Activated CD4-positive, alpha-beta T cell treated with anti-CD3 and anti-CD28 coated beads, Interleukin-2, amount 50 U/mL, for 24 hours (primary cell): ENCODE measurements around the gene XYLB.
"Not testable (repeated sequence)": the region's sequence is repeated elsewhere in the genome, so short reads cannot be mapped to it uniquely, and the experiment has no call there.

ENCODE experiments used
- DNase-seq, 2 donors: peaks; one replicate each; pipeline ENCODE4 v3.0.0-alpha.2; 2020; ENCODE audit warnings: low read depth in 1 of 2, low spot score in 1 of 2

XYLB gene

GRCh38 chr3:38346587-38347410 is at the start of gene XYLB:
TSS of gene XYLB (plus strand) at chr3:38346785. CDS start at chr3:38346869, 84 bp downstream.
- DNase-seq: peak; percentile 56 to 60

DNA sequence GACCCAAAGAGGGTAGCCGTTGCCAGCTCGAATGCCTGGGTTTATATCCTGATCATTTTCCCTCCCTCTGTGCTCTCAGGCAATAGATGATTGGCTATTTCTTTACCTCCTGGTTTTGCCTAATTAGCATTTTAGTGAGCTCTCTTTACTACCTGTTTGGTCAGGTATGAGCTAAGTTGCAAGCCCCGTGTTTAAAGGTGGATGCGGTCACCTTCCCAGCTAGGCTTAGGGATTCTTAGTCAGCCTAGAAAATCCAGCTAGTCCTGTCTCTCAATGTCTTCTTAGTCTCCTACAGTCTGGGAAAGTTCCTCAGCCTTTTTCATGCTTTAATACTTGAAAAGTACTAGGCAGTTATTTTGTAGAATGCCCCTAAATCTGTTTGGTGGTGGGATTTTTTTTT is 49.5 kb upstream of the XYLB start:
- DNase-seq: not testable (repeated sequence)

DNA sequence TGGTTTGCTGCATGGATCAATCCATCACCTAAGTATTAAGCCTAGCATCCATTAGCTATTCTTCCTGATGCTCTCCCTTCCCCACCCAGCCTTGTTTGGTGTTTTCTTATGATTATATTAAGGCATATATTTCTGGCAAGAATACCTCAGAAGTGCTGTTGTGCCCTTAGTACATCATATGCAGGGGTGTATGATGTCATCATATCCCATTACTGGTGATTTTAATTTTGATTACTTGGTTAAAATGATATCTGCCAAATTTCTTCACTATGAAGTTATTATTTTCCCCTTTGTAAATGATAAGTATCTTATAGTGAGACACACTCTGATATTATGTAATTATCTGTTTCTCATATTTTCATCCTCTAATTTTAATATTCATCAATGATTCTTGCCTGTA is 49.0 kb upstream of the XYLB start:
- DNase-seq: no peak

GRCh38 chr3:38297947-38298711 is 48.5 kb upstream of the XYLB start:
- DNase-seq: no peak

GRCh38 chr3:38306941-38307340 is 39.6 kb upstream of the XYLB start:
- DNase-seq: no peak

DNA sequence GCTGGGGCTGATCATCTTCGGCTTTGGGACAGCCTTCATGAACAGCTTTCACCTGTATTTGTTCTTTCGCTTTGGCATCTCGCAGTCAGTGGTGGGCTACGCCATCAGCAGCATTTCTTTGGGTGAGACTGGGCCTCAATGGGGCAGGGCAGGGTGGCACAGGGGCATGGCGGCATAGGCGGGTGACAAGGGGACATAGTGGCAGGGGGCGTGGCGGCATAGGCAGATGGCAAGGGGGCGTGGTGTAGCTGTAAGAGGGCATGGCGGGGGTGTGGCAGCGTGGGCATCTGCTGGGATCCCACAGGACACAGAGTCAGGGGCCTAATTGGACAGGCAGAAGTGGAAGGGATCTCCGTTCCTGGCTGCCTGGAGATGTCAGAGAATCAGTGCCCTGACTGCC is 39.0 kb upstream of the XYLB start:
- DNase-seq: no peak

DNA sequence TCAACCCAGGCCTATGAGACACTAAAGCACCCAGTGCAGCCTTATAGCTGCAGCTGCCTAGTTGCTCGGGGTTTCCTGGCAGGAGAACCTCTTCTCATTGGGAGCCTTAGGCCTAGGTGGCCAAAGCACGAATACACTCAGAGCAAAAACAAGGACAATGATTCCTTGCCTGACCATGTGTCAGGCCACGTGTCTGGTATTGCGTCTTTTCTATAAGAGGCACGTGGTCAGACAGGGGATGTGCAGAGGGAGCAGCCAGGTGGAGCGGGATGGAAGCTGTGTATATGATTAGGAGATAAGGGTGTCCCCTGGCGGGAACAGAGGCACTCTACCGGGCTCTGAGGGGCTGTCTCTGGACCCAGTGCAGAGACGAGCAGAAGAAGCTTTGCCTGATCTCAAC is 38.1 kb upstream of the XYLB start:
- DNase-seq: no peak

DNA sequence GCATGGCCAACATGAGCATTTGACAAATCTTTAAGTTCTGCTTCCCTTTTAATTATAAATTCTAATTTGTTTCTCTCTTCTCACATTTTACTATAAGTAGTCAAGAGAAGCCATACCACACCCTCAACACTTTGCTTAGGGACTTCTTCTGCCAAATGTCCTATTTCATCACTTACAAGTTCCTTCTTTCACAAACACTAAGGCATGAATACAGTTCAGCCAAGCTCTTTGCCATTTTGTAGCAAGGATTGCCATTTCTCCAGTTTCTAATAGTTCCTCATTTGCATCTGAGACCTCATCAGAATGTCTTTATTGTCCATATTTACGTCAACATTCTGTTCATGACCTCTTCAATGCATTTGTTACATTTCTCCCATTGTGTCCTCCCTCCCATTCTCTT is 35.1 kb upstream of the XYLB start:
- no peak for DNase-seq

GRCh38 chr3:38311941-38312340 is 34.6 kb upstream of the XYLB start:
- DNase-seq: no peak

DNA sequence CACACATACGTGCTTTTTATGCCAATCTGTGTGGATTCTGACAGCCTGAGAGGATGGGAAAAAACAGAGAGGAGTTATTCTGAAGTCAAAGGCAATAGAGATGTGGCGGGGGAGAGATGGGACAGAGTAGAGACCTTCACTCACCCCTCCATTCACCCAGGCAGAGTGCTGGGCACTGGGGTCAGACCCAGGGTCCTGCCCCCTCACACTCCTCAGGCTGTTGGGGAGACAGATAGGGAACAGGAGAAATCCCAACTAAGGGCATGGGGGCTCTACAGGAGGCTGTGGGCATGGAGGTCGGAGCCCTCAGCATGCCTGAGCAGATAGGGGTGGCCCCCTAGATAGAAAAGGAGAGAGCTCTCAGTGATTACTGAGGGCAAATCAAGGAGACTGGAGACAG is 34.2 kb upstream of the XYLB start:
- DNase-seq: no peak

GRCh38 chr3:38313263-38313662 is 33.3 kb upstream of the XYLB start:
- no peak for DNase-seq

- no peak for DNase-seq
Observed at GRCh38 chr3:38313695-38314094, 32.9 kb upstream of the XYLB start.

DNA sequence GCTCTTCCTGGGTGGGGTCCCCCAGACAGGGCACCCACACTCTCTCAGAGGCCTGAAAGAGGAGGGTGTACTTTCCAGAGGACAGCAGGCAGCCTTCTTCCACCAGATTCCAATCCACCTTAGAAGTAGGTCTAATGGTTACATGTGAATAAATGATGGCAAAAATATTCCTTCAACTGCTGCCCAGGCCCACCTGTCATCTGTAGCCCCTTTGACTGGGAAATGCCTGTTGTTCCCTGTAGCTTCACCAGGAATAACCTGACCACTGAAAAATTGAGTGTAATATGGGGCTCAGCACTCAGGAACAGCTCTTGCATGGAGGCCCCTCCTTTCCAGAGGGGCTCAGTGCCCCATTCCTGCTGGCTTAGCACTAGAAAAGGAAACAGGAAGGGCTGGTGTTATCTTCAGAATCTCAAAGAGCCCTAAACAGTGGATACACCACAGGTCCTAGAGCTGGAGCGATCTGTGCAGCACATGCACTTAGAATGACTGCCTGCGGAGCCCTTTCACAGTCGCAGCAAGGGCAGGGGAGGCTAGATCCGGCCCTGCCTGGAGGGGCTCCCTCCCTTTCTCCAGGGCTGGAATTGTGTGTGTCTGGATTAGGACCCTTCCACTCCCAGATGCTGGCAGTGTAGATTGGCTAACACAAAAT is 32.3 kb upstream of the XYLB start:
- no peak for DNase-seq

- no peak for DNase-seq
Observed at GRCh38 chr3:38314764-38315487, 31.7 kb upstream of the XYLB start.

GRCh38 chr3:38315488-38316230 is 30.9 kb upstream of the XYLB start:
- no peak for DNase-seq

GRCh38 chr3:38316356-38317191 is 30.0 kb upstream of the XYLB start:
- DNase-seq: no peak

DNA sequence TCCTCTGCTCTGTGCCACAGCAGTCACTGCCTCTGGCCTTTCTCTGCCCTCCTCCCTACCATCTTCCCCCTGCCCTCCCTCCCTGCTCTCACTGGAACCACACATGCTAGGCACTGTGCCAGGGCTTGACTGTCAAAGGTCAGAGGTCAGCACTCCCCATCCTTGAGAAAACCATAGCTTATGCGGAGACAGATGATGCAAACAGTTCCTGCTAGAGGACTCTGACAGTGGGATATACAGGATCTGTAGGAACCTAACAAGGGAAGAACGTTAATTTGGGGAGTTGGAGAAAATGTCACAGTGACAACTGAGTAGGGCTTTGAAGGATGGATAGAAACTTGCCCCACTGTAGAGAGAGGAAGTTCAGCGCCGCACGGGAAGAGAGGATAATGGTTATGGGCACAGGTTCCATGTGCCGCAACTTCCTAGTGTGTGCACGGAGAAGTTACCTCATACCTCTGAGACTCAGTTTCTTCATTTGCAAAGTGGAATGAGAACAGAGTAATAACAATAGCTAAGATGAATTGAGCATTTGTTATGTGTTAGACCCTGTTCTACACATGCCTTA is 29.3 kb upstream of the XYLB start:
- DNase-seq: no peak

DNA sequence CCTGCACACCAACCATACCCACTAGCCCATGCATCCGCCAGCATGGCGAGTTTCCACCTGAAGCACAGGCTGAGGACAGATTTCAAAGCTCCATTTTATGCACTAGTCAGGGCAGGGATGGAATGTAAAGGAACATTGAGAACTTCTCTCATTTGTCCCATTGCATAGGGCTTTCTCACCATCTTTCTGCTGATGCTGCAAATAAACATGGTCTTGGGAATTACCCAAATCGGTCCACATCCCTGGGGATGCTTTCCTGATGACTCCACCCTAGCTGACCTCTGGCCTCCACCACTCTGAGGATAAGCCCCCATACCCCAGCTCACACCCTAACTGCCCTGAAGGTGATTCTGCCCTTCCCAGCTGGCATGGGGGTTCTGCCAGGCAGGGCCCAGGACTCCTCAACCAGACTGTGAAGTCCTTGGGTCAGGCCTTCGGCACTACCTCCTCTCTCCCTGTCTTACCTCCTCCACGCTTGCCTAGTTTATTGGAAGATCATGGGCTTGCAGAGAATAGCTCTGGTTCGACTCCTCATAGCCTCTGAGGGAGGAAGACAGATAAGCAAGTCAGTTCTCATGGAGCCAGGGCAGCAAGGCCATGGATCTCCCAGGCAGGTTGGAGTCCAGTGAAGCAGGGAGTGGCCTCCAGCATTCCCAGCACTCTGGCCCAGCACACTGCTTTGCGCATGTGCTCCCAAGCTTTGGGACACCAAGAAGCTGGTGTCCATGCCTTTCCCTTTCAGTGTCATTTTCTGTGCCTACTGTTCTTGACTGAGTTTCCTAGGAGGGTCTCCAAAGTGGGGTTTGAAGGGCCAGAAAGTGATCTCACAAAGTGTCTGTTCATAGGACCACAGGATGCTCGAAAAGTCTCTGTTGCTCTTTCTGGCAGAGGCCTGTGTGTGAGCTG is 27.6 kb upstream of the XYLB start:
- no peak for DNase-seq
